ENCODE data around the gene POTEE.
"Not testable (repeated sequence)": the region's sequence is repeated elsewhere in the genome, so short reads cannot be mapped to it uniquely, and the experiment has no call there.

The POTEE gene

DNA sequence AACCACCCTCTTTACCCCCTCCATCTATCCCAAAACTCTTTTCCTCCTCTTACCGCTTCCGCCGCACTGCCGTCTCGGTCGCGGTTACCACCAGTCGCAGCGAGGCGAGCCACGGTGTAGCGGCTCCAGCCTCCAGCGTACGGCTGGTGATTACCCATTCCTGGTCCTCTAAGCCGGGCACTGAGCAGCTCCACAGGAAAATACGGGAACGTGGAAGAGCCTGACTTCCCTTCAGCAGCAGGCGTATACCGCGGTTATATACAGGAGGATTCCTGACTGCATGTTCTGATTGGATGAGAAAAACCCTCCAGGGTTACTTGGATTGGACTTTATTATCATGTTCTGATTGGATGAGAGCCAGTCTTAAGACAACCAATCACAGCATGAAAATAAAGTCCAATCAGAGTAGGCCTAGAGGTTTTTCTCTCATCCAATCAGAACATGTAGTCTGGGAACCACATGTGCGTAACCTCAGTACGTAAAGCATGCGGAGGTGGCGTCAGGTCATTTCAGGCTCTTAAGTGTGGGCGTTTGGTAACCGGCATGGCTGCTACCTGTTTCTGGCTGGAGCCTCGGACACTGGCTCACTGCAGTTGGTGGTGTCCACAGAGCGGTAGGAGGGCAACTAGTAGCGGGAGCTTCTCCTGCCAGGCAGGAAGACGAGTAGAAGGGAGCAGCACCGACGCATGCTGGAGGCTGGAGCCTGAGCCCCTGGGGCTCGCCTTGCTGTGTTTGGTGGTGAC is at the start of gene POTEE:
POTEE (plus strand) TSS at position 507 of the 743 bp plus-strand sequence. CDS start 8,867 bp downstream, outside the sequence.
- DNase-seq (ENCODE audit: low read depth in 3 of 3), result not testable (repeated sequence)

DNA sequence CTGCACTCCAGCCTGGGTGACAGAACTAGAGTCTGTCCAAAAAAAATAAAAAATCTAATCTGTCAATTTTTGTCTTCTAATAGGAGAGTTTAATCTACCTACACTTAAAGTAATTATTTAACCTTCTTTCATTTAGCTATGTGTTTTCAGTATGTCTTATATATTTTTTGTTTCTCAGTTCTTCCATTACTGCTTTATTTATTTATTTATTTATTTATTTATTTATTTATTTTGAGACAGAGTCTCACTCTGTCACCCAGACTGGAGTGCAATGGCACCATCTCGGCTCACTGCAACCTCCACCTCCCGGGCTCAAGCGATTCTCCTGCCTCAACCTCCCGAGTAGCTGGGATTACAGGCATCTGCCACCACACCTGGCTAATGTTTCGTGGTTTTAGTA is 43.8 kb upstream of the POTEE start:
- DNase-seq (ENCODE audit: low read depth in 3 of 3), result not testable (repeated sequence)

GRCh38 chr2:131168538-131168937 is 40.8 kb upstream of the POTEE start:
- DNase-seq (ENCODE audit: low read depth in 3 of 3), result no peak

- not testable (repeated sequence) for DNase-seq (ENCODE audit: low read depth in 3 of 3)
Measured at GRCh38 chr2:131178050-131178449, 31.3 kb upstream of the POTEE start.

DNA sequence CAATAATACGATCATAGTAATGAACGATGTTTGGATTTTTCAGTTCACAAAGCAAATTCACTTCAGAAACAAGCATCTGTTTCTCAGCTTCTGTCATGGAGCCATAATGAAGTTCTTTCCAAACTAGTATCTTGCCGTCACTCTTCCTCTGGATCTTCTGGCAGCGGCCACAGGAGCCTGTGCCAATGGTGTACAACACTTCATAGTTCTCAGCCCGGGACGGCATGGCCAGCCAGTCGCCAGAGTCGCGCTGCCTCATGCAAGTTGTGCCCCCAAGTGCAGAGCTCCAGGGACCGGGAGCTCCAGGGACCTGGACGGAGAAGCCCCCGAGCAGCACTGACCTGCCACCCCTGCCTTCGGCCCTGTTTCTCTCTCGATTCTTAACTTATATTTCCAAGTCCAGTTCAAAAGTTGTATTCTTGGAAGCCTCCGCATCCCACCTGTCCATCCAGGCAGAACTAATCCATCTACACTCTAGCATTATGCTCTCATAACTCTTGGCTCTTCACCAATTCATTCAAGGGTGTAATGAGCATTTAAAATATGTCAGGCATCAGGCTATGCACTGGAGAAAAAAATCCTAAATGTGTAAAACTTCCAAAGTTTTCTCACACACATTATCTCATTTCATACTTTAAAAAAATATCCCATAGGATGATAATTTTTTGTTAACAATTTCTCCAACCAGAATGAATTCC is 30.5 kb upstream of the POTEE start:
- DNase-seq (ENCODE audit: low read depth in 3 of 3), result not testable (repeated sequence)

DNA sequence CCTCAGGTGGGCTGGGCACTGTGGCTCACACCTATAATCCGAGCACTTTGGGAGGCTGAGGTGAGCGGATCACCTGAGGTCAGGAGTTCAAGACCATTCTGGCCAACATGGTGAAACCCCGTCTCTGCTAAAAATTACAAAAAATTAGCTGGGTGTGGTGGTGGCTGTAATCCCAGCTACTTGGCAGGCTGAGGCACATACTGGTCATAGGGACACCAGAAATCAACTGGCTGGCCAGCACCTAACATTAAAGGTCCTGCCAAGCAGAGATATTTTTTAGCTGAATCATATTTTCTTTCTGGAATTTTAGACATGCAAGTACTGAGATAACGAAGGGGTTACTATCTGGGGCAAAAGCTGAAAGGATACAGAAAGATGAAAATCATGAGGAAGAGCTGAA is 27.9 kb upstream of the POTEE start:
- DNase-seq (ENCODE audit: low read depth in 3 of 3), result not testable (repeated sequence)

- not testable (repeated sequence) for DNase-seq (ENCODE audit: low read depth in 3 of 3)
Measured at GRCh38 chr2:131193421-131193820, 15.9 kb upstream of the POTEE start.

GRCh38 chr2:131196186-131196585 is 13.2 kb upstream of the POTEE start:
- not testable (repeated sequence) for DNase-seq (ENCODE audit: low read depth in 3 of 3)

- no peak for DNase-seq (ENCODE audit: low read depth in 3 of 3)
Measured at GRCh38 chr2:131201098-131201497, 8.2 kb upstream of the POTEE start.

DNA sequence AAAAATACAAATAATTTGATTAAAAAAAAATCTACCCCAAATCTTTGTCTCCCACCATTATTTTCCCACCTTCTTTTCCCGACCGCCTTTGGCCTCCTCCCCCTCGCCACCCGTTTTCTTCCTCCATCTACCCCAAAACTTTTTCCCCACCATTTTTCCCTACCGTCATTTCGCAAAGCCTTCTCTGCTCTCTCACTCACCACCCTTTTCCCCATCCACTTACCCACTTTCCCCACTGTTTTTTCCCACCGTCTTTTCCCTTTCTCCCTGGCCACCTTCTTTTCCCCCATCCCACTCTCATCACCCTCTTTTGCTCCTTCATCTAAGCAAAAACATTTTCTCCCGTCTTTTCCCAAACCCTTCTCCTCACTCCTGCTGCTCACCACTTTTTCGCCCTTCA is 1.5 kb upstream of the POTEE start:
- DNase-seq (ENCODE audit: low read depth in 3 of 3), result not testable (repeated sequence)

- DNase-seq (ENCODE audit: low read depth in 3 of 3), result not testable (repeated sequence)
Measured at GRCh38 chr2:131209773-131210104, 403 bp downstream of the POTEE start.

DNA sequence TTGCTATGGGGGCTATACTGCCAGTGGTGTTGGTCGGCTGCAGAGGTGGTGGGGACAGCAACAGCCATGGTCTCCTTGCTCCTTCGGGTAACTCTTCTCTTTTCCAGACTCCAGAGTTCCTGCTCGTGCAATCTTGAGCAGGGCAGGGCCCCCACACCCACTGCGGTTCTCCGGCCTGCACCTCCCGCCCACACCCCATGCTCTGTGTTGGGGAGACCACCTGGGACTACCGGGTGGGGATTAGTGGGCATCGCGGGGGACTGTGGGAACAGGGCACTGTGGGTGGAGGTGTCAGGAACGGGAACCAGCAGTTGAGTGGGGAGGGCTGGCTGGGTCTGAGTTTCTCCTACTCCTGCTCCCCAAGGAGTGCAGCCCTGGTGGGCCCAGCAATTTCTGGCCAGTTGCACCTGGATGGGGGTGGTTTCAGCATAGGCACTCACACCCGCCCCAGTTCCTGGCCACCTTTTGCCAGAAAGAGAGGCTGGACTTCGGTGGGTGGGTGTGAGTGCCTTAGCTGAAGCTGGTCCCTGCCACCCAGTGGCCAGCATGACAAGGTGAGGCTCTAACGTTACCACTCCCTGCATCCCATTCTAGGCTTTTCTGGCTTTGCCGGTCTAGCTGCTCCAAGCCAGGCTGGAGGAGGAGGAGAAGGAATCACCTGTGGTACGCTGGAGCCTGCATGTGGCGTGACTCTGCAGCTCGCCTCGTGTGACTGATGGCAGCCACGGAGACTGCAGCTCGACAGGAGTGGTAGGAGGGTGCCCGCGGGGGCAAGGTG is 1.3 kb downstream of the POTEE start:
- not testable (repeated sequence) for DNase-seq (ENCODE audit: low read depth in 3 of 3)

GRCh38 chr2:131217238-131217986 is 8.1 kb downstream of the POTEE start:
- DNase-seq (ENCODE audit: low read depth in 3 of 3), result not testable (repeated sequence)

DNA sequence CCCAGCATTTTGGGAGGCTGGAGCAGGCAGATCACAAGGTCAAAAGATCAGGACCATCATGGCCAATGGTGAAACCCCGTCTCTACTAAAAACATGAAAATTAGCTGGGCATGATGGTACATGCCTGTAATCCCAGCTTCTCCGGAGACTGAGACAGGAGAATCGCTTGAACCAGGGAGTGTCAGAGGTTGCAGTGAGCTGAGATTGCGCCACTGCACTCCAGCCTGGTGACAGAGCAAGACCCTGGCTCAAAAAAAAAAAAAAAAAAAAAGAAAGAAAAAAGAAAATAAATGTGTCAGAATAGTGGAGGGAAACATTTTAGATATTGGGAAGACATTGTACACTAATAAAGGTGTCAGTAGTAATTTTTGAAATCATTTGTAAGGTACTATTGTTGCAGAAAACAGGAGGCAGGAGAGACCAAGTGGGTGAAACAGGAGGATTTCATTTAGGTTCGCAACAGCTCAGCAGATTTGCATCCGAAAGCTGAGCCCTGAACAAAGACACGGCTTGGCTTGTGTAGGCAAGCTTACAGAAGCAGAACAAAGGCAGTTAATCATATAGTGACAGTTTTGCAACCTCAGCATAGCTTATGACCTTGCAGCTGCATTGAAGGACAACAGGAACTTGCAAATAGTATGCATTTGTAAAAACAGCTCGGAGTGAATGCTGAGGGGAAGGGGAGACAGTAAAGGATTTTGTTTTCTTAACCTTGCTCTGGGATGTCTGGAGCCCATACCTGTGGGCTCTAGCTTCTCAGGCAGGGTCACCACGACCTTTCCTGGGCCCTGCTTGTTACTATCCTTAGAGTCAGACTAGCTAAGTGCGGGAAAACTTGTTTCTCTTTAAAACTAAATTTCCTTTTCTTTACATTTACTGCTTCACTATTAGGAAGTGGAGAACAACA is 26.5 kb downstream of the POTEE start:
- not testable (repeated sequence) for DNase-seq (ENCODE audit: low read depth in 3 of 3)
